Mesenchymal stem cell (in vitro differentiated cells and primary cell): ENCODE measurements around the gene KRT10.
"Not testable (repeated sequence)": the region's sequence is repeated elsewhere in the genome, so short reads cannot be mapped to it uniquely, and the experiment has no call there.

ENCODE experiments used
- DNase-seq: peaks from one replicate; pipeline ENCODE4 v3.0.0-alpha.2; 2013
- H2AFZ ChIP-seq: one replicate; pipeline ENCODE4 v1.6.1; 2013; ENCODE audit warnings: low read depth, mild to moderate bottlenecking, control low read depth, inconsistent platforms, low read length, moderate library complexity
- H2AK5ac ChIP-seq: 2 replicates; pipeline ENCODE4 v1.6.1; 2013; ENCODE audit warnings: low read length, moderate library complexity, mild to moderate bottlenecking, inconsistent platforms; ENCODE audit not compliant: severe bottlenecking
- H2BK120ac ChIP-seq: one replicate; pipeline ENCODE4 v1.6.1; 2013; ENCODE audit warnings: low read depth, mild to moderate bottlenecking, inconsistent platforms, low read length, moderate library complexity
- H2BK12ac ChIP-seq, 2 experiments: one replicate each; pipeline ENCODE4 v1.6.1; 2013; ENCODE audit warnings: inconsistent platforms in 2 of 2, low read length in 2 of 2, mild to moderate bottlenecking in 2 of 2, moderate library complexity in 2 of 2, control low read depth in 1 of 2
- H2BK15ac ChIP-seq: one replicate; pipeline ENCODE4 v1.6.1; 2013; ENCODE audit warnings: mild to moderate bottlenecking, low read depth, inconsistent platforms; ENCODE audit not compliant: poor library complexity, severe bottlenecking
- H2BK5ac ChIP-seq: 2 replicates; pipeline ENCODE4 v1.6.1; 2013; ENCODE audit warnings: low read depth, mild to moderate bottlenecking, low read length, control low read depth, inconsistent platforms; ENCODE audit not compliant: poor library complexity, severe bottlenecking
- H3K14ac ChIP-seq, 2 experiments: one replicate each; pipeline ENCODE4 v1.6.1; 2013; ENCODE audit warnings: inconsistent platforms in 2 of 2, low read length in 2 of 2, control low read depth in 1 of 2, mild to moderate bottlenecking in 1 of 2, moderate library complexity in 1 of 2
- H3K18ac ChIP-seq, 2 experiments: one replicate each; pipeline ENCODE4 v1.6.1; 2013; ENCODE audit warnings: inconsistent platforms in 2 of 2, low read length in 2 of 2, control low read depth in 1 of 2, low read depth in 1 of 2, mild to moderate bottlenecking in 1 of 2
- H3K23ac ChIP-seq, 2 experiments: one replicate each; pipeline ENCODE4 v1.6.1; 2013; ENCODE audit warnings: inconsistent platforms in 2 of 2, low read length in 2 of 2, mild to moderate bottlenecking in 2 of 2, moderate library complexity in 2 of 2, control low read depth in 1 of 2
- H3K27ac ChIP-seq: 2 replicates; pipeline ENCODE4 v1.5.1; 2013; ENCODE audit warnings: mild to moderate bottlenecking, moderate library complexity, low read length, control low read depth, inconsistent platforms; ENCODE audit not compliant: poor library complexity, severe bottlenecking
- H3K27me3 ChIP-seq, 2 experiments: 2 replicates each; pipeline versions ENCODE4 v1.6.1 to v1.7.0; 2013; ENCODE audit warnings: low read length in 2 of 2, mild to moderate bottlenecking in 2 of 2, moderate library complexity in 2 of 2, control low read depth in 1 of 2, inconsistent platforms in 1 of 2; ENCODE audit not compliant: control insufficient read depth in 1 of 2, insufficient read depth in 1 of 2
- H3K36me3 ChIP-seq, 2 experiments: 2 replicates each; pipeline versions ENCODE4 v1.6.1 to v1.7.0; 2013; ENCODE audit warnings: low read length in 2 of 2, control low read depth in 1 of 2, inconsistent platforms in 1 of 2, low read depth in 1 of 2, mild to moderate bottlenecking in 1 of 2; ENCODE audit not compliant: insufficient read depth in 2 of 2, control insufficient read depth in 1 of 2
- H3K4ac ChIP-seq, 2 experiments: one replicate each; pipeline ENCODE4 v1.6.1; 2013; ENCODE audit warnings: inconsistent platforms in 2 of 2, low read length in 2 of 2, mild to moderate bottlenecking in 2 of 2, moderate library complexity in 2 of 2, control low read depth in 1 of 2, low read depth in 1 of 2
- H3K4me1 ChIP-seq: 2 replicates; pipeline ENCODE4 v1.6.1; 2013; ENCODE audit warnings: low read depth, low read length, control low read depth; ENCODE audit not compliant: control insufficient read depth, insufficient read depth
- H3K4me2 ChIP-seq: 2 replicates; pipeline ENCODE4 v1.6.1; 2013; ENCODE audit warnings: low read length, mild to moderate bottlenecking, inconsistent platforms; ENCODE audit not compliant: poor library complexity, severe bottlenecking
- H3K4me3 ChIP-seq, 2 experiments: 2 replicates each; pipeline versions ENCODE4 v1.5.1 to v1.7.0; 2013; ENCODE audit warnings: low read length in 2 of 2, mild to moderate bottlenecking in 2 of 2, control low read depth in 1 of 2, low read depth in 1 of 2; ENCODE audit not compliant: insufficient read depth in 1 of 2
- H3K79me1 ChIP-seq: replicated peaks from 2 replicates; pipeline ENCODE4 v1.6.1; 2013; ENCODE audit warnings: mild to moderate bottlenecking, control low read depth, low read length, inconsistent platforms; ENCODE audit not compliant: poor library complexity, severe bottlenecking
- H3K9ac ChIP-seq: 2 replicates; pipeline ENCODE4 v1.7.0; 2013; ENCODE audit warnings: mild to moderate bottlenecking, low read length, moderate library complexity
- H3K9me3 ChIP-seq: 2 replicates; pipeline ENCODE4 v1.7.0; 2013; ENCODE audit warnings: mild to moderate bottlenecking, low read length; ENCODE audit not compliant: control insufficient read depth
- H4K8ac ChIP-seq: one replicate; pipeline ENCODE4 v1.6.1; 2013; ENCODE audit warnings: inconsistent platforms, mild to moderate bottlenecking, low read length, moderate library complexity
- H4K91ac ChIP-seq: one replicate; pipeline ENCODE4 v1.6.1; 2013; ENCODE audit warnings: mild to moderate bottlenecking, low read length, inconsistent platforms
- WGBS: methylation state at CpG from one replicate; pipeline ENCODE4 v1.1.7; 2013; ENCODE audit warnings: mixed read lengths; 5-methylcytosine and 5-hydroxymethylcytosine counted together

The KRT10 gene

GRCh38 chr17:40864661-40865390, 42.4 kb upstream of the KRT10 start:
- Histone ChIP-seq H3K27me3 (no peaks in the 10 kb centered on the region), H3K18ac (no peak overlapping the region), H4K91ac (no peak overlapping the region), H3K14ac (no peak overlapping the region), H2BK5ac (no peak overlapping the region), H3K36me3 (no peaks in the 10 kb centered on the region), H3K9ac (peak overlapping the region; percentile 15), H2BK15ac (no peak overlapping the region), H3K9me3 (no peaks in the 10 kb centered on the region), H3K27ac (no peak overlapping the region), H3K79me1 (no peaks in the 10 kb centered on the region), H4K8ac (no peak overlapping the region), H3K4ac (no peak overlapping the region), H3K23ac (no peak overlapping the region), H2BK12ac (no peak overlapping the region), H2BK120ac (no peak overlapping the region), H3K4me1 (peaks cover 4% of the 10 kb centered on the region), H2AFZ (no peak overlapping the region), H3K4me3 (no peak overlapping the region), H3K4me2 (no peak overlapping the region), H2AK5ac (no peak overlapping the region)
- 90% methylated on average over 13 of the region's 14 CpGs for WGBS
- DNase-seq, result no peak

DNA sequence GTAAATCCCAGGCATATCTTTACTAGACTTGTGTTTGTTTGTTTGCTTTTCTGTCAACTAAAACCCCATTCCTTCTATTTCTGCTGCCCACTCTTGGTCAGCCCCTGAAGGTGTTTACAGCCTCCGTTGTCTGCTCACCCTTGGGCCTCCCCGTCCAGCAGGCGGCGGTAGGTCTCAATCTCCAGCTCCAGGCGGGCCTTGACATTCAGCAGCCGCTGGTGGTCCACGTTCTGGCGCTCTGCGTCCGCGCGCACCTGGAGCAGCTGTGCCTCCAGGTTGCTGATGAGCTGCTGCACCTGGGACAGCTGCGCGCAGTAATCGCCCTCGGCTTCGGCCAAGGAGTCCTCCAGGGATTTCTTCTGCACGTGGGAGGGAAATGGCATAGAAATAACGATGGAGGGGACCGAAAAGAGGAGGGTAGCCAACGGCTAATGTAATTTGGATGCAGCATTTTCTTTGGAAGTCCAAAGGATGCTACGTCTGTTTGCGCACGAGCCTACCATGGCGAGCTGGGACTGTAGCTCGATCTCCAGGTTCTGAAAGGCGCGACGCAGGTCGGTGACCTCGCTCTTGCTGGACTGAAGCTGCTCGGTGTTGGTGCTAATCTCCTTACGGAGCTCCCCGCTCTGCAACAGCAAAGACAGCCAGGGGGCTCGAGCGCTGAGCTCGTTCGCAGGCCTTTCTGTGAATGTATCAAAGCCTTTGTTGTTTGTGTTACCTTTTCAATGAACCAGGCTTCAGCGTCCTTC, 40.7 kb upstream of the KRT10 start:
- WGBS, result 63% methylated on average over 35 of the region's 39 CpGs
- Histone ChIP-seq H2AK5ac (no peak overlapping the region), H2BK12ac (no peak overlapping the region), H4K91ac (no peak overlapping the region), H2BK120ac (no peak overlapping the region), H2AFZ (no peak overlapping the region), H3K4me2 (no peak overlapping the region), H3K27me3 (no peaks in the 10 kb centered on the region), H3K9me3 (no peaks in the 10 kb centered on the region), H3K14ac (no peak overlapping the region), H4K8ac (no peak overlapping the region), H3K27ac (no peak overlapping the region), H2BK15ac (no peak overlapping the region), H3K4me1 (peaks cover 4% of the 10 kb centered on the region), H3K4me3 (no peak overlapping the region), H3K4ac (no peak overlapping the region), H3K9ac (no peak overlapping the region), H2BK5ac (no peak overlapping the region), H3K18ac (no peak overlapping the region), H3K23ac (no peak overlapping the region), H3K79me1 (no peaks in the 10 kb centered on the region), H3K36me3 (no peaks in the 10 kb centered on the region)
- peak; percentile 15 for DNase-seq

GRCh38 chr17:40859536-40859935, 37.1 kb upstream of the KRT10 start:
- Histone ChIP-seq H4K8ac (no peak overlapping the region), H3K14ac (no peak overlapping the region), H2BK15ac (no peak overlapping the region), H3K27me3 (no peaks in the 10 kb centered on the region), H2BK120ac (no peak overlapping the region), H2BK12ac (no peak overlapping the region), H3K4me3 (no peak overlapping the region), H3K4ac (no peak overlapping the region), H3K36me3 (no peaks in the 10 kb centered on the region), H2AFZ (no peak overlapping the region), H3K27ac (no peak overlapping the region), H2BK5ac (no peak overlapping the region), H4K91ac (no peak overlapping the region), H3K4me2 (no peak overlapping the region), H3K23ac (no peak overlapping the region), H3K9me3 (no peaks in the 10 kb centered on the region), H3K9ac (no peak overlapping the region), H3K18ac (no peak overlapping the region), H3K4me1 (no peaks in the 10 kb centered on the region), H3K79me1 (no peaks in the 10 kb centered on the region), H2AK5ac (peak overlapping the region; percentile 31)
- 94% methylated on average over 1 of the region's 2 CpGs for WGBS
- no peak for DNase-seq

DNA sequence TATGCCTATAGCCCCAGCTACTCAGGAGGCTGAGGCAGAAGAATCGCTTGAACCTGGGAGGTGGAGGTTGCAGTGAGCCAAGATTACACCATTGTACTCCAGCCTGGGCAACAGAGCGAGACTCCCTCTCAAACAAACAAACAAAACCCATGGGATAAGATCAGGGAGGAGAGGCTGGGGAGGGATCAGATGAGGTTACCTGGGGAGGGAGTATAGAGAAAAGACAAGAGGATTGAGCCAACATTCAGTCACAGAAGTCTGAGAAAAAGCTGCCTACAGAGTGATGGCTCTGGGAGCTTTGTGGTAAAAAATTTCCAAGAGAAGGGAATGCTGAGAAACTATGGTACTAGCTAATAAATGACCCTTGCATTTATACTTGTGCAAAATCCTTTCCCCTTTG, 36.3 kb upstream of the KRT10 start:
- H3K9ac ChIP-seq, H2AK5ac ChIP-seq, H3K4ac ChIP-seq, H2BK12ac ChIP-seq, H3K23ac ChIP-seq, H3K4me2 ChIP-seq, H3K27me3 ChIP-seq, H3K36me3 ChIP-seq, H3K9me3 ChIP-seq, H3K14ac ChIP-seq, H3K4me1 ChIP-seq, H2BK5ac ChIP-seq, H3K4me3 ChIP-seq, H3K18ac ChIP-seq, H2BK15ac ChIP-seq, H4K8ac ChIP-seq, H3K79me1 ChIP-seq, H4K91ac ChIP-seq, H2AFZ ChIP-seq, DNase-seq, H2BK120ac ChIP-seq: not testable (repeated sequence)
- 100% methylated on average over 1 of the region's 2 CpGs for WGBS
- H3K27ac ChIP-seq, result peak overlapping the region; percentile 18
